NCI-H510A (cell line): ENCODE data around the gene CMIP.

ENCODE experiments used
- DNase-seq: peaks from one replicate; lab custom pipeline; 2025; lab: John Stamatoyannopoulos, UW

The CMIP gene

DNA sequence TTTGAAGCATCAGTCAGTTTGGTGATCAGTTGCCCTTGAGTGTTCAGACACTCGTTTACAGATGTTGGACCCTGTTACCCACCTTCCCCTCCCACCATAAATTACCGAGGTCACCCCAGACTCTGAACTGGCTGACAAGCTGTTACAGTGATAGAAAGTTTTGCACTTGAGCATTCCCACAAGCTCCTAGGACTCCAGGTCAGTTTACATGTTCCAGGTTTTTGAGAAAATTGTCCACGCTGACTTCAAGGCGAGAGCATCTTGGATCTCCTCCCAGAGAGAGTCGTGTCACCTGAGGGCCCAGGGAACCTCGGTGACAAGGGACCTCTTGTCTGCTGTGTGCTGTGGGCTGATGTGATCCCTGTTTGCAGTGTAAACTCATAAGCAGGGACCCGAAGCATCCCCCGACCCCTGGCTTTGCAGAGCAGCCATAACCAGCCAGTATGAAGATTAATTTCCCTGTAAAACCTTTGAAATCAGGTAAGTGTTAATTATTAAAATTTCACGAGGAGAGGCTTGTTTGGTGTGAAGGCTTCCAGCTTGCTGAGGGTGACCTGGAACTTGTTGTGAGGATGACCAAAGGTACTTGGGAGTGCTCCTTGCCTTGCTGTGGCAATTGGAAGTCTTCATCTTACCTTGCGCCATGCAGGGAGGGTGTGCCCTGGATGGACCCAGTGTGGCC lies 91.2 kb downstream of the CMIP start:
- DNase-seq: no peak

DNA sequence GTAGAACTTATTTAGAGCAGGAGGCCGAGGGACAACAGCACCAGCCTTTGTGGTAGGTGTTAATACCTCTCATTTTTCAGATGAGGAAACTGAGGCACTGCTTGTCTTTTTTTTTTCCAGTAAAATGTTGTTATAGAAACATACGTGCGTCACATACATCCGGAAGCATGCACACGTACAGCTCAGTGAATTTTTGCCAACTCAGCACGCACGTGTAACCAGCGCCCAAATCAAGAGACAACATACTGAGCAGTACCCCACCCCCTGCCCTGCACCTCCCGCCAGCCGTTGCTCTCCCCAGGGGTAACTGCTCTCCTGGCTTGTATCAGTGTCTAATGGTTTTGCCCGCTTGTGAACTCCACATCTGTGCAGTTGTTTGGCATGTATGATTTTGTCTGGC lies 92.0 kb downstream of the CMIP start:
- no peak for DNase-seq

DNA sequence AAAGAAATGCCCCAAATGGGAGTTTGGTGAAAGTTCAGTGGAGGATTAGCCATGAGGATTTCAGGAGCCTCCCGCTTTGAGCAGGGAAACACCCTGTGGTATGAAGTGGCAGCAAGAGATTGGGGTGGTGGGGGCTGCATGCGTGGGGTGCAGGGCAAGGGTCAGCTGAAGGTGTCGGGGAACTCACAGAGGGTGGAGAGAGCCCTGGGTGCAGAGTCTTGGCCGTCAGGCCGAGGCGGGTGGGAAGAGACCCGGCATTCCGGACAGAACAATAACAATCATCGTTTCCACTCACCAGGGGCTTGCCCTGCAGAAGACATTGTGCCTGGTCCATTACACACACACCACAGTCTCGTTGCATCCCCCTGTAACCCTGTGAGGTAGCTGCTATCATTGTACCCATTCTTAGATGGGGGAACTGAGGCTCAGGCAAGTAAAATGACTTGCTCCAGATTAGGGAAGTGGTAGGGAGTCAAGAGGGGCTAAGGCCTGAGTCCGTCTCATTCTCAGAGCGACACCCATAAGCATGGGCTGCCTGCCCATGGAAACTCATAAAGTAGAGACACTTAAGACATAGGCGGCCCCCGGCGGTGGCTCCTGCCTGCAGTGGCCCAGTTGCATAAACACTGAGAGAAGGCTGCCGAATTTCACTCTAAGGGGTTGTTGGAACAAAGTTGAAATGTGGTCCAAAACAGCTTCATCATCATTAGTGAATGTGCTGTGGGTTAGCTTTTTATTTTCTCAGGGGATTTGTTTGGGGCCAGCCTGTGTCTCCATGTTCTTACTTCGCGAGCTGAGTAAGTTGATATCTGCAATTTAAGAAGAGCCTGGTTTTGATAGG lies 93.3 kb downstream of the CMIP start:
- DNase-seq: no peak

DNA sequence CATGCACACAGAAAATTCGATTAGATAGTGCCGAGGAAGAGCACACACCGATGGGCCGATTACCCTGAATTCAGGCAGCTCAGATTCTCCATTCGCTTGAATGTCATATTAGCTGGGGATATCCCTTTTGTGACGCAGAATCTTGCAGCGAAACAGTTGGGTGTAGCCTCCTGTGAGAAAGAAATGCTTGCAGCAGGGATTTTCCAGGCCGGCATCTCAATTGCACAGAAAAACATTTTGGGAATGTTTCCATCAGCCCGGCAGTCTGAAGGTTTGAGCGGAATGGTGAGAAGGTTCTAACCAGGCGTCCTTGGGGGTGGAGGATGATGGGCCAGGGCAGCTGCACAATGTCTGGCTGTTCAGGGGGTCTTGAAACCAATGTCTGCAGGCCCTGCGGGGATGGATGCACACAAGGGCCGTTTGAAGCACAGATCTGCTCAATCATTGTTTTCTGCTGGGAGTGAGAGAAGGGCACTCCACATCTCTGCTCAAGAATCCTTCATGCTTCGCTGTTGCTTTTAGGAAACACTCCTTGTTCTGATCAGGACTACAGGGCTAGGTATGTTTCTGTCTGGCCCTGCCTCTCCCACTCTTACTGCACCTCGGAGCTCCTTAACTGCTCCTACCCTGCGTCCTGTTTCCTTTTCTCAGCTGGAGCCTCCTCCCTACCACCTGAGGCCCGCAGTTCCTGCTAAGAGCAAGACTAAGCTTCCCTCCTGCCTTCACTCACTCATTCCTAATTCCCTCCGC lies 94.6 kb downstream of the CMIP start:
- DNase-seq: no peak

DNA sequence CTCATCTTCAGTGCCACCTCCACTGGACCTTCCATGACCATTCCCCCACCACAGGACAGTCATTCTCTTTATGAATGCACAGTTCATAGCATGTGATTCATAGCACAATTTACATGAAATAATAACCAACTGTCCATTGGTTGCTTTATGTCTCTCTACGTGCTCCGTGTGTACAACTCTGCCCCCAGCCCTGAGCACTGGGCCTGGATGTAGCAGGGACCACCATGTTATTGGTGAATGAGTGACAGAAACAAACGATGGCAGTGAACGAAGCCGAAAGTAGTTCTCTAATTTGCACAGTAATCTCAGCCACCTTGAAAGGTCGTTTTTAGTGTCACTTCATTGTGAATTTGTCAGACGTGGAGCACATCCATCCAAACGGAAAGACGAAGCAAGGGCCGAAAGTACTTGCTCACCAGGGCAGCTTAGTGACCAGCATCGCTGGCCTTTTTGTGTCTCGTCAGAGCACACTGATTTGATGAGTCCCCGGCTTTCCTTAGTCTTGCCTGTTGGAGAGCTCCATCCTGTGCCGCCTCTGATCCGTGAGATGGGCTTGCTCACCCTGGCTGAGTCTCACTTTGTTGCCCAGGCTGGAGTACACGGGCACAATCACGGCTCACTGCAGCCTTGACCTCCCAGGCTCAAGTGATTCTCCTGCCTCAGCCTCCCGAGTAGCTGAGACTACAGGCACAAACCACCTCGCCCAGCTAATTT lies 95.3 kb downstream of the CMIP start:
- DNase-seq: no peak

DNA sequence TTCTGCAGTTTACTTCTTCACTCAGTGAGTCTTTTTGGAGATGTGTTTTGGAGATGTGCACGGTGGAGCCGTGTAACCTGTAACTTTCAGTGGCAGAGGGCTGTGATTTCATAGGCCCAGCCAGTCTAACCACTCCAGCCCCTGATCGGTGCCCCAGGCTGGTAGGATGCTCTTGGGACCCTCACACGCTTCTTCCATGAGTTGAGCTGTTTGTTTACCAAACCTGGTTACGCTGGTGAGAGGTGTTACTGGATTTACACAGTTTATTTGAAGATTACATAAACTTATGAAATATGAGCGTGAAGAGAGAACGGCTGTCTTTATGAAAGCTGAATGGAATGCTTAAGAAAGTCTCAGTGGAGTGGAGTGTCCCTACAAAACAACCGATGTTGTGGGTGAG lies 96.7 kb downstream of the CMIP start:
- no peak for DNase-seq

DNA sequence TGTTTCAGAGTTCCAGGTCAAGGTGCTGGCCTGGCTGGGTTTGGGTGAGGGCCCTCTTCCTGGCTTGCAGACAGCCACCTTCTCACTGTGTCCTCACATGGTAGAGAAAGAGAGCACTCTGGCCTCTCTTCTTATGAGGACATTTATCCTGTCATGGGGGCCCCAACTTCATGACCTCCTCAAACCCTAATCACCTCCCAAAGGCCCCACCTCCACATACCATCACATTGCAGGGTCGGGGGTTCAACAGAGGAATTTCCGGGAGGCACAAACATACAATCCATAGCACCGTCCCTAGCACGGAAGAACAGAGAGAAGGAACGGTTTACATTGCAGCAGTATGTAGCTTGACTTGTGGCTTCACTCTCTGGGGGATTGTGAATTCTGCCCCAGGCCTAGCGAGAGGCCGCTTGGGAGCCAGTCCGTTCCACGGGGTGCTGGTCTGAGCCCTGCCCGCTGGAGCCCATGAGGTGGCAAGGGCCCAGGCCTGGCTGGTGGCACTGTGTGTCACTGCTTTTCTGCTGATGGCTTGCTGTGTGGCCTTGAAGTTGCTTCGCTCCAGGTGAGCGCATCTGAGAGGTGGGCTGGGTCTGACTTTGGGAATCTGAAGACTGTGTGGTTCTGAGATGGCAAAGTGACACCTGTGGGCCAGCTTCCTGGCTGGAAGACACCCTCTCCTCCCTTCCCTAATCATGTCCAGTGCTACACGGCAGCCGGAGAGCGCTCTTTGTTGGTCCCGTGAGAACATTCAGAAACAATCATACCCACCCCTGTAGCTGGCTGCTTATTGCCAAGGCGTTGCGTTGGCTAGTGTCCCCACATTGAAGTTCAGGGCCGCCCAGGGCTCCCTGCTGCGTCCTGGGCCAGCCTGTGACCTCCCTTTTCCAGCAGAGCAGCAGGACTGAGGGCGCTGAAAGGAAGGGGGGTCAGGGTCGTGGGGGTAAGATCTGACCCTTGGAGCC lies 98.3 kb downstream of the CMIP start:
- no peak for DNase-seq

DNA sequence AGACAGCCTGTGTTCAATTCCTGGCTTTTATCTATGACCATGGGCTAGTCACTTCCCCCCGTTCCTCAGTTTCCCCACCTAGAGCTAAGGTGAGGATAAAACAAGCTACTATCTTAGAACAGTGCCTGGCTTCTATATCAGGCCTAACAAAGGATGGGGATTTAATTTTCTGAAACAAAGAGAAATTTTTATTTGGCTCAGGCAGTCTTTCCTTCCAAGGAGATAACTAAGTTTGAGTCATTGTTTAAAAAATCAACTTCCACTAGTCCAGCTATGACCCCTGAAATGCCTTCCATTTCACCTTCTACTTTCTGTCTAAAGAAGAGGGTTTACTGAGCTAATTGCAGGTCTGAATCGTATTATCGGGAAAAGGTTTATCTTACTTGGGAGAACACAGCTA lies 99.0 kb downstream of the CMIP start:
- DNase-seq: no peak

DNA sequence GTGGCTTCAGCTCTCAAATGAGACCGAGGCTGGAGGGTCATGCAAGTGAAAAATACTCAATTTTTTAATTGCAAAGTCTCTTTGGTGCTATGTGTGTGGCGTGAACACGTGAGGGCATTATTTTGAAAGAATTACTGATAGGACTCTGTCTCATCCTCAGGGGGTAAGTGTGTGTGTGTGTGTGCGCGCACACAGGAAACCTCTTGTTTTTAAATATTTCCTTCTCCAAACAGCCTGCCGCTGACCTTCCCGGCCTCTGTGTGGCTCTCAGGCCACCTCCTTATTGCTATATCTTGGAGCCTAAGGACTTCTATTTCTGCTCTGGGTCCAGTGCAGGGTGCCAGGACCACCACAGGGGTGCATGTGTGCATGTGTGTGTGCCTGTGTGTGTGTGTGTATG lies 99.7 kb downstream of the CMIP start:
- DNase-seq: no peak

DNA sequence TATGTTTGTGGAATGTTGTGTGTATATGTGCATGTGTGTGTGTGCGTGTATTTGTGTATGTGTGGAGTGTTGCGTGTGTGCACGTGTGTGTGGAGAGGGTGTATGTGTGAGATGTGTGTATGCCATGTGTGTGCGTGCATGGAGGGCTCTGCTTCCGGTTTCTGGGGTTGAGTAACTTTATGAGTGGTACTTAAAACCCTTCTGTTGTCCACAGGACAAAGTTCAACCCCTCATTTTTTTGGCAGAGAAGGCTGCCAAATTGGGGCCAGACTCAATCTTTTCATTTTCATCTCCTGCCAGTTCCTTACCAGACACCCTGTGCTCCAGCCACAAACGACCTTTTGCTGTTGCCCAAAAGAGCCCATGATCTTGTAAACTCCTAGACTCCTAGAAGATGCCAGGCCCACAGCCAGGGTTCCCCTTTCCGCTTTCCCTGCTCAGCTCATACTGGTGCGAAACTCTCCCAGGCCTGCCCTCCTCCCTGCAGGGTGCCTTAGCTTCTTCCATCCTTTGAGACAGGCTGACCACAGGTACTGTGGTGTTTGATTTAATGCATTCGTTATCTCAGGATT lies 100.2 kb downstream of the CMIP start:
- DNase-seq: no peak

DNA sequence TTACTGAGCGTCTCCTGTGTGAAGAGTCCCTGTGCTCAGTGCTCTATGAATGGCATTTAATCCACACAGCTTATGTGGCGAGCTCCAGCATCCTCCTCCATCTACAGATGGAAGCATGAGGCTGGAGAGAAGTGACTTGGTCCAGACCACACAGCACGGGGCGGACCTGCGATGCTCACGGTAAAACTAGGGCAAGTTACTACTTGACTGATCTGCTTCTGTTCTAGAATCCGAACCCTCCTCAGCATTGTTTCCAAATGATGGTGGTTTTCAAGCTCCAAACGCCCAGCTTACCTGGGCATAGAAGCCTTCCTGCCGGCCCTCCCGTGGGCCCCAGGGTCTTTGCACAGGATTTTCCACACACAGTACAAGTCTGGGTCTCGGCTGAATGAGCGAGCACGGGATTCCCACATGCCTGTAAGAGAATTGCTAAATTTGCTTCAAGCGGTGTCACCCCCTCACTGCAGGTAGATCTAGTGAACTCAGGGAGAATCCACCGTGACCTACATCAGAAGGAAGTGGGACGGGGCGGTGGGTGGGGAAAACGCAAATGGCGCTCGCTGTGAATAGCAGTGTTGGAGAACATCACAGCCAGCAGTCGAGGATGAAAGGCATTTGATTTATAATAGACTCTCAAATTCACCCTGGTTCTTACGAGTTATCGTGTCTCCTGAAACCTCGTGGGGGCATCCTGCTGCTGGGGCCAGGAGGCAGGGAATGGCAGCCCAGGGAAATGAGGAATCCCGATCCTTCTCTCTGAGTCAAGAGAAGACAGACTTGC lies 101.1 kb downstream of the CMIP start:
- DNase-seq: no peak

DNA sequence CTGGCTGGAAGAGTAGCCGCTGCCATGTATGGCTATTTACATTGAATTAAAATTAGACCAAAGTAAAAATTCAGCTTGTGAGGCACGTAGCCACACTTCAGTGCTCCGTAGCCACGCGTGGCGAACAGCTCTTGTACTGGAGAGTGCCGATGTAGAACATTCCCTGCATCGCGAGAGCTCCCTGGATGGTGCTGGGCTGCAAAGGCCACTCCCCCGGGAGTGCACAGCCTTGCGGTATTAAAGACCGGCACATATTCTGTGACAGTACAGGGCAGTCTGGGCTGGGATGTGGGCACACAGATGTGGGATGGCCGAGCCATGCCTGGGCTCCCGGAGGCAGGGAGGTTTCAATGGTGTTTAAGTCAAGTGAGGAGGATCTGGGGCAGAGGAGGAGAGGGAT lies 102.2 kb downstream of the CMIP start:
- DNase-seq: no peak

DNA sequence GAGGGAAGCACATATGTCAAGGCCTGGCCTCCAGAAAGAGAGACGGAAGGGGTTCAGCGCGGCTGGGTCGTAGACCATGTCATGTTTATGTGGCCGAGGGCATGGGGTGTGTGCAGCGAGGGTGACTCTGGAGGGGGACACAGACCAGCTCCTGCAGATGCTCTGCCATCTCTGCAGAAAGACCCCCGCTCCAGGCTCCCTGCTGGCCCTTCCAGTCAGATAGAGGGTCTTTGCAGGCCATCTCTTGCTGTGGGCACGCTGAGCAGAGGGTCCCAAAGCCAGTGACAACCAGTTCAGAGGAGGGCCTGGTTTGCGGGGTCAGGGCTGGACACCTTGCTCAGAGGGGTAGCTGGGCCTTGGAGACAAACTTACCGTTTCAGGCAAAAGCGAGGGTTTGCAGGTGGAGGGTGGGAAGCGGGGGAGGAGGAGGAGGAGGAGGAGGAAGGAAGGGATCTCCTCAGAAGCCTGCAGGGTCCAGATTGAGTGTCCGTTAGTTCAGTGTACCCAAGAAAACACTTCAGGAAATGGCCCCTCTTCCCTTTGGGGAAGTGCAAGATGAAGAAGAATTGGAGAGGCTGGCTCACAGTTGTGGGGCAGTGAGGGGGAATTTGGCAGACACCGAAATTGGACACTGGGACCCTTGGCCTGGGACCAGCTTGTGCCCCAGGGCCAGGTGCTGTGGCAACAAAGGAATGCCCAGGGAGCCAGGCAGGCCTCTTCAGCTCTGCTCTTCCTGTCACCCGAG lies 102.8 kb downstream of the CMIP start:
- no peak for DNase-seq

DNA sequence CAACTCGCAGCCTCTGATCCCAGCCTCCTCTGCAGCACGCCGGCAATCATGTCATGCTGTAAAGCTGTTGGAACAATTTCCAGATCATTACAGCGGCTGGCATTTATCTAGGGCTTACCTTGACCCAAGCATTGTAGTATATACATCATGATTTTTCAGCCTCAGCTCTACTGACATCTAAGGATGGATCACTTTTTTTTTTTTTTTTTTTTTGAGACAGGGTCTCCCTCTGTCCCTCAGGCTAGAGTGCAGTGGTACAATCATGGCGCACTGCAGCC lies 103.3 kb downstream of the CMIP start:
- DNase-seq: no peak

DNA sequence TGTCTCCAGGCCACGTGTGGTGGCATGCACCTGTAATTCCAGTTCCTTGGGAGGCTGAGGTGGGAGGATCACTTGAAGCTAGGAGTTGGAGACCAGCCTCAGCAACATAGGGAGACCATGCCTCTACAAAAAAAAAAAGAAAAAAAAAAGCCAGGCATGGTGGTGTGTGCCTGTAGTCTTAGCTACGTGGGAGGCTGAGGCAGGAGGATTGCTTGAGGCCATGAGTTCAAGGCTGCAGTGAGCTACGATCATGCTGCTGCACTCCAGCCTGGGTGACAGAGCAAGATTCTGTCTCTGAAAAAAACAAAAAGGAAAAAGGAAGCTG lies 103.9 kb downstream of the CMIP start:
- DNase-seq: no peak

DNA sequence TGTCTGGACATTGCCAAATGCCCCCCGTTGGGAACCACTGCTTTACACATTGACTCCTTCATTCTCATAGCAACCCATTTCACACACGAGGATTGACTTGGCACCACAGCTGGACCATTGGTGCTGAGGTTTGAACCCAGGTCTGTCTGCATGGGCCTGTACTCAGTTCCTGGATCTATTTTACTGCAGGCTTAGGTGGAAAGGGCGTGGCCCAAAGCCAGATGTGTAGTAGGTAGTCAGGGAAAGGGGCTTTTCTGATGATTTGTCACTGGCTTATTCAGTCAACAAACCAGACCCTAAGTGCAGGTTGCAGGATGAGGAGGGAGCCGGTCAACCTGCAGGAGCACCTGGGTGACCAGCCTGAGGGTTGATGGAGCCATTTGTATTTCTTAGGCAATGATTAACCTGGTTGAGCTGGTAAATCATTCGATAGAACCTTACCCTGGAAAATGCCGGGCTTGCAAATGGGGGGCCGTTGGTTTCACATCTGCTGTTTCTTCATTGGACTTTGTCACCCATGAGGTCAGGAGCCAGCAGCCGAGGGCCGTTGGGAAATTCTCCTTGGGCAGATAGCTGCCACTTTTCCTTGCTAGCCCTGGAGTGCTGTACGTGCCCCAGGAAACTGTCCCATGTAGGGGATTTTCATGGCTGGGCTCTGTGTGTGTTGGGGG lies 104.4 kb downstream of the CMIP start:
- no peak for DNase-seq

DNA sequence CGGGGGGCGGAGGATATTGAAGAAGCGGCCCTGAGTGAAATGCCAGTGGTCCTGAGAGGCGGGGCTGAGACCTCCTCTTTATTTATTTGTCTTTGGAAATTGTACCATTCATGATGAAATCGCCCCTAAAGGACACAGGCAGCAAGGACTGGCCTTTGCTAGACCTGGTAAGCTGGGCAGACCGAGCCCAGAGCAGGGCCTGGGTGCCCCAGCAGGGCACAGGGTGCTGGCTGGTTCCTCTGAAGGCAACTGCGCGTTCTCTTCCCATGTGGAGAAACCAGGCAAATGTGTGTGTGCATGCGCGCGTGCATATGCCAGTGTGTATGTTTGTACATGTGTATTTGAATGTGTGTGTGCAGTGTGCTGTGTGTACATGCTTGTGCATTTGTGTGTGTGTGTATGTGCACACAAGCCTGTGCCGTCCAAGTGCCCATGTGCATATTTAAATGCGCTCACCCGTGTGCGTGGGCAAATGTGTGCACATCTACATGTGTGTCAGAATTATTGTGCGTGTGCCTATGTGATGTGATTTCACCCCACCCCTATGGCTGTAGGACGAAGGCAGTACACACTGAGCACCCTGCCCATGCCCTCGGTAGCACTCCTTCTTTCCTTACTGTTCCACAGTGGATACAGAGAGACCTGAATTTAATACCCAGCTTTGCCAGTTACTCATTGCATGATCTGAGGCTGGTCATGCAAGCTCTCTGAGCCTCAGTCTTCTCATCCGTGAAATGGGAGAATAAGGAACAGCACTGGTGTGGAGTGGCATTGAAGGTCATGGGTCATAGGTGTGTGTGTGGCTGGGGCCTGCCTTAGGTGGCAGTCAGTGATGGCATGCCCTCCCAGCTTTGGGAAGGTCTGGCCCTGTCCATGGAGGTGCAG lies 105.2 kb downstream of the CMIP start:
- DNase-seq: no peak

DNA sequence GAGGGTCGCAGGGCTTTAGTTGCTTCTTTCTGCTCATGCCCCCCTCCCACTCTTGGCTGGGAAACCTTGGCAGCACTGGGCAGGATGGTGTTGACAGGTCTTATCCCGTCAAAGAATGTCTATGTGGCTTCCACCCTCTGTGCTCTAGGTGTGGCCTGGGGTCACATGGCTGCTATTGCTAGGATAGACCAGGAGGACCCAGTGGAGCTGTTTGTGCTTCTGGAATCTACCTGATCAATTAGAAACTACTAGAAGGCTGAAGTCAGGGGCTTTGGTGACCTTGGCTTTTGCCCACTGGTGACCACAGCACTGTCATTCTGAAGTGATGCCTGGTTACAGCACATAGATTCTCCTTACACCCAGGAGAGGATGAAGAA lies 105.8 kb downstream of the CMIP start:
- DNase-seq: no peak
